ENCODE data around the gene LGSN.
"Not testable (repeated sequence)": the region's sequence is repeated elsewhere in the genome, so short reads cannot be mapped to it uniquely, and the experiment has no call there.

LGSN gene

GRCh38 chr6:63280639-63281180, 39.1 kb downstream of the LGSN start:
- no peak overlapping the region for H2BK15ac ChIP-seq (replicated peaks; ENCODE audit: low read depth)
- no peak overlapping the region for H3K4me2 ChIP-seq (ENCODE audit: low read length)
- no peak overlapping the region for H3K4me3 ChIP-seq (ENCODE audit: low read length)
- no peak overlapping the region for H4K5ac ChIP-seq (ENCODE audit: low read length)
- H3K18ac ChIP-seq (ENCODE audit: low read length), result no peak overlapping the region
- no peak overlapping the region for H2BK120ac ChIP-seq (ENCODE audit: low read depth, low read length)
- H3K79me2 ChIP-seq (ENCODE audit: control insufficient read depth, insufficient read depth, low read length), result no peaks in the 10 kb centered on the region
- H2BK5ac ChIP-seq (ENCODE audit: low read length), result no peak overlapping the region
- H3K4ac ChIP-seq (ENCODE audit: low read depth, low read length), result no peak overlapping the region
- no peaks in the 10 kb centered on the region for H3K36me3 ChIP-seq (ENCODE audit: control insufficient read depth, insufficient read depth, low read length)
- H4K8ac ChIP-seq (ENCODE audit: low read depth, low read length), result no peak overlapping the region
- no CpG with 5 or more reads among the region's 3 CpGs for WGBS (ENCODE audit: extremely low coverage, insufficient coverage, low lambda C conversion rate)
- no peak overlapping the region for H3K27ac ChIP-seq (ENCODE audit: low read depth, low read length)
- H3K27me3 ChIP-seq (ENCODE audit: insufficient read depth, low read length, poor library complexity), result no peaks in the 10 kb centered on the region
- H3K23ac ChIP-seq (ENCODE audit: low read length), result no peak overlapping the region
- no peak overlapping the region for H2AK5ac ChIP-seq (ENCODE audit: low read length)
- no peaks in the 10 kb centered on the region for H3K79me1 ChIP-seq (ENCODE audit: low read length)
- H3K9ac ChIP-seq (ENCODE audit: low read length), result no peak overlapping the region
- no peak overlapping the region for H3K56ac ChIP-seq (ENCODE audit: low read length)
- DNase-seq, result no peak
- H3K4me1 ChIP-seq (ENCODE audit: control insufficient read depth, low read depth, low read length), result no peaks in the 10 kb centered on the region

- H3K9ac ChIP-seq (ENCODE audit: low read length), result no peak overlapping the region
- H4K8ac ChIP-seq (ENCODE audit: low read depth, low read length), result no peak overlapping the region
- H2AK5ac ChIP-seq (ENCODE audit: low read length), result no peak overlapping the region
- H4K5ac ChIP-seq (ENCODE audit: low read length), result no peak overlapping the region
- H3K4ac ChIP-seq (ENCODE audit: low read depth, low read length), result no peak overlapping the region
- H3K36me3 ChIP-seq (ENCODE audit: control insufficient read depth, insufficient read depth, low read length), result no peaks in the 10 kb centered on the region
- no peak overlapping the region for H3K4me3 ChIP-seq (ENCODE audit: low read length)
- peak overlapping the region; percentile 68 for H3K18ac ChIP-seq (ENCODE audit: low read length)
- H2BK15ac ChIP-seq (replicated peaks; ENCODE audit: low read depth), result no peak overlapping the region
- no peak overlapping the region for H3K23ac ChIP-seq (ENCODE audit: low read length)
- no peak for DNase-seq
- H3K56ac ChIP-seq (ENCODE audit: low read length), result no peak overlapping the region
- H3K27me3 ChIP-seq (ENCODE audit: insufficient read depth, low read length, poor library complexity), result no peaks in the 10 kb centered on the region
- H3K4me2 ChIP-seq (ENCODE audit: low read length), result no peak overlapping the region
- no peak overlapping the region for H2BK120ac ChIP-seq (ENCODE audit: low read depth, low read length)
- no peaks in the 10 kb centered on the region for H3K79me1 ChIP-seq (ENCODE audit: low read length)
- H3K79me2 ChIP-seq (ENCODE audit: control insufficient read depth, insufficient read depth, low read length), result no peaks in the 10 kb centered on the region
- H3K27ac ChIP-seq (ENCODE audit: low read depth, low read length), result no peak overlapping the region
- no peak overlapping the region for H2BK5ac ChIP-seq (ENCODE audit: low read length)
- no peaks in the 10 kb centered on the region for H3K4me1 ChIP-seq (ENCODE audit: control insufficient read depth, low read depth, low read length)
These were observed 40.9 kb downstream of the LGSN start for GRCh38 chr6:63278916-63279315.

GRCh38 chr6:63275953-63276352, 43.8 kb downstream of the LGSN start:
- Histone ChIP-seq H3K9ac (ENCODE audit: low read length) (no peak overlapping the region), H3K56ac (ENCODE audit: low read length) (no peak overlapping the region), H2BK15ac (replicated peaks; ENCODE audit: low read depth) (no peak overlapping the region), H3K36me3 (ENCODE audit: control insufficient read depth, insufficient read depth, low read length) (no peaks in the 10 kb centered on the region), H3K18ac (ENCODE audit: low read length) (no peak overlapping the region), H3K4ac (ENCODE audit: low read depth, low read length) (no peak overlapping the region), H2BK120ac (ENCODE audit: low read depth, low read length) (no peak overlapping the region), H3K4me3 (ENCODE audit: low read length) (no peak overlapping the region), H3K27me3 (ENCODE audit: insufficient read depth, low read length, poor library complexity) (no peaks in the 10 kb centered on the region), H3K79me2 (ENCODE audit: control insufficient read depth, insufficient read depth, low read length) (no peaks in the 10 kb centered on the region), H2AK5ac (ENCODE audit: low read length) (no peak overlapping the region), H2BK5ac (ENCODE audit: low read length) (no peak overlapping the region), H3K4me2 (ENCODE audit: low read length) (no peak overlapping the region), H4K5ac (ENCODE audit: low read length) (no peak overlapping the region), H3K79me1 (ENCODE audit: low read length) (no peaks in the 10 kb centered on the region), H3K27ac (ENCODE audit: low read depth, low read length) (no peak overlapping the region), H3K23ac (ENCODE audit: low read length) (no peak overlapping the region), H3K4me1 (ENCODE audit: control insufficient read depth, low read depth, low read length) (no peaks in the 10 kb centered on the region), H4K8ac (ENCODE audit: low read depth, low read length) (no peak overlapping the region)
- DNase-seq, result no peak
- no CpG with 5 or more reads among the region's 1 CpG for WGBS (ENCODE audit: extremely low coverage, insufficient coverage, low lambda C conversion rate)

GRCh38 chr6:63274795-63275430, 44.9 kb downstream of the LGSN start:
- no CpG with 5 or more reads among the region's 35 CpGs for WGBS (ENCODE audit: extremely low coverage, insufficient coverage, low lambda C conversion rate)
- H4K8ac ChIP-seq (ENCODE audit: low read depth, low read length), result not testable (repeated sequence)

GRCh38 chr6:63272397-63272796, 47.4 kb downstream of the LGSN start:
- no peak overlapping the region for H2BK5ac ChIP-seq (ENCODE audit: low read length)
- no peak overlapping the region for H2AK5ac ChIP-seq (ENCODE audit: low read length)
- DNase-seq, result peak; percentile 47
- H3K4me2 ChIP-seq (ENCODE audit: low read length), result no peak overlapping the region
- no peaks in the 10 kb centered on the region for H3K79me2 ChIP-seq (ENCODE audit: control insufficient read depth, insufficient read depth, low read length)
- no peak overlapping the region for H3K56ac ChIP-seq (ENCODE audit: low read length)
- no CpG with 5 or more reads among the region's 1 CpG for WGBS (ENCODE audit: extremely low coverage, insufficient coverage, low lambda C conversion rate)
- H4K5ac ChIP-seq (ENCODE audit: low read length), result no peak overlapping the region
- H3K79me1 ChIP-seq (ENCODE audit: low read length), result no peaks in the 10 kb centered on the region
- H2BK120ac ChIP-seq (ENCODE audit: low read depth, low read length), result no peak overlapping the region
- no peak overlapping the region for H3K27ac ChIP-seq (ENCODE audit: low read depth, low read length)
- H3K23ac ChIP-seq (ENCODE audit: low read length), result no peak overlapping the region
- no peak overlapping the region for H3K4me3 ChIP-seq (ENCODE audit: low read length)
- H3K18ac ChIP-seq (ENCODE audit: low read length), result no peak overlapping the region
- H3K36me3 ChIP-seq (ENCODE audit: control insufficient read depth, insufficient read depth, low read length), result no peaks in the 10 kb centered on the region
- no peaks in the 10 kb centered on the region for H3K27me3 ChIP-seq (ENCODE audit: insufficient read depth, low read length, poor library complexity)
- no peaks in the 10 kb centered on the region for H3K4me1 ChIP-seq (ENCODE audit: control insufficient read depth, low read depth, low read length)
- no peak overlapping the region for H4K8ac ChIP-seq (ENCODE audit: low read depth, low read length)
- H3K4ac ChIP-seq (ENCODE audit: low read depth, low read length), result no peak overlapping the region
- no peak overlapping the region for H3K9ac ChIP-seq (ENCODE audit: low read length)
- H2BK15ac ChIP-seq (replicated peaks; ENCODE audit: low read depth), result no peak overlapping the region

More at GRCh38 chr6:63274795-63275430, 44.9 kb downstream of the LGSN start:
- not testable (repeated sequence) for H2BK120ac ChIP-seq (ENCODE audit: low read depth, low read length); H3K4me1 ChIP-seq (ENCODE audit: control insufficient read depth, low read depth, low read length); H3K18ac ChIP-seq (ENCODE audit: low read length); H4K5ac ChIP-seq (ENCODE audit: low read length); H3K4me3 ChIP-seq (ENCODE audit: low read length); H3K56ac ChIP-seq (ENCODE audit: low read length); H2AK5ac ChIP-seq (ENCODE audit: low read length); DNase-seq; H3K36me3 ChIP-seq (ENCODE audit: control insufficient read depth, insufficient read depth, low read length); H3K9ac ChIP-seq (ENCODE audit: low read length); H3K23ac ChIP-seq (ENCODE audit: low read length); H3K4ac ChIP-seq (ENCODE audit: low read depth, low read length); H3K79me1 ChIP-seq (ENCODE audit: low read length); H3K79me2 ChIP-seq (ENCODE audit: control insufficient read depth, insufficient read depth, low read length); H3K4me2 ChIP-seq (ENCODE audit: low read length); H3K27me3 ChIP-seq (ENCODE audit: insufficient read depth, low read length, poor library complexity); H3K27ac ChIP-seq (ENCODE audit: low read depth, low read length); H2BK5ac ChIP-seq (ENCODE audit: low read length); H2BK15ac ChIP-seq (replicated peaks; ENCODE audit: low read depth)

- no peaks in the 10 kb centered on the region for H3K36me3 ChIP-seq (ENCODE audit: control insufficient read depth, insufficient read depth, low read length)
- H2BK15ac ChIP-seq (replicated peaks; ENCODE audit: low read depth), result no peak overlapping the region
- no peak overlapping the region for H3K56ac ChIP-seq (ENCODE audit: low read length)
- H2BK120ac ChIP-seq (ENCODE audit: low read depth, low read length), result no peak overlapping the region
- no peak overlapping the region for H3K9ac ChIP-seq (ENCODE audit: low read length)
- no peaks in the 10 kb centered on the region for H3K79me1 ChIP-seq (ENCODE audit: low read length)
- H4K8ac ChIP-seq (ENCODE audit: low read depth, low read length), result no peak overlapping the region
- no peak overlapping the region for H3K23ac ChIP-seq (ENCODE audit: low read length)
- H3K79me2 ChIP-seq (ENCODE audit: control insufficient read depth, insufficient read depth, low read length), result no peaks in the 10 kb centered on the region
- H3K18ac ChIP-seq (ENCODE audit: low read length), result no peak overlapping the region
- no peak overlapping the region for H4K5ac ChIP-seq (ENCODE audit: low read length)
- H3K4me3 ChIP-seq (ENCODE audit: low read length), result no peak overlapping the region
- peak overlapping the region; percentile 68 for H3K4ac ChIP-seq (ENCODE audit: low read depth, low read length)
- no peak overlapping the region for H2AK5ac ChIP-seq (ENCODE audit: low read length)
- no peak overlapping the region for H2BK5ac ChIP-seq (ENCODE audit: low read length)
- no peak overlapping the region for H3K27ac ChIP-seq (ENCODE audit: low read depth, low read length)
- H3K4me2 ChIP-seq (ENCODE audit: low read length), result no peak overlapping the region
- no peaks in the 10 kb centered on the region for H3K4me1 ChIP-seq (ENCODE audit: control insufficient read depth, low read depth, low read length)
- WGBS (ENCODE audit: extremely low coverage, insufficient coverage, low lambda C conversion rate), result no CpG with 5 or more reads among the region's 4 CpGs
- DNase-seq, result peak; percentile 62
- no peaks in the 10 kb centered on the region for H3K27me3 ChIP-seq (ENCODE audit: insufficient read depth, low read length, poor library complexity)
These were observed 50.3 kb downstream of the LGSN start for GRCh38 chr6:63269470-63269869.
